HG03196 (cell line): ENCODE data around the gene CBFA2T3.
"Not testable (repeated sequence)": the region's sequence is repeated elsewhere in the genome, so short reads cannot be mapped to it uniquely, and the experiment has no call there.

Experiments used
- ATAC-seq: cut with Tn5 transposase; IDR thresholded peaks from one replicate; pipeline ENCODE4 v1.9.1; 2021; ENCODE audit not compliant: unreplicated experiment

The CBFA2T3 gene

GRCh38 chr16:88894681-88895300, 82.2 kb downstream of the CBFA2T3 start:
- ATAC-seq, result no peak

GRCh38 chr16:88894266-88894665, 82.7 kb downstream of the CBFA2T3 start:
- ATAC-seq, result not testable (repeated sequence)

- no peak for ATAC-seq
These were observed 83.7 kb downstream of the CBFA2T3 start for GRCh38 chr16:88893127-88893968.

GRCh38 chr16:88892065-88892464, 84.9 kb downstream of the CBFA2T3 start:
- no peak for ATAC-seq

GRCh38 chr16:88891083-88891482, 85.9 kb downstream of the CBFA2T3 start:
- ATAC-seq, result no peak

GRCh38 chr16:88889702-88890352, 87.2 kb downstream of the CBFA2T3 start:
- ATAC-seq, result not testable (repeated sequence)

GRCh38 chr16:88888461-88889387, 88.3 kb downstream of the CBFA2T3 start:
- no peak for ATAC-seq

- ATAC-seq, result no peak
These were observed 89.0 kb downstream of the CBFA2T3 start for GRCh38 chr16:88888057-88888456.

GRCh38 chr16:88886845-88887521, 90.0 kb downstream of the CBFA2T3 start:
- ATAC-seq, result no peak

GRCh38 chr16:88886420-88886844, 90.6 kb downstream of the CBFA2T3 start:
- no peak for ATAC-seq

- no peak for ATAC-seq
These were observed 91.2 kb downstream of the CBFA2T3 start for GRCh38 chr16:88885693-88886280.

GRCh38 chr16:88884569-88885271, 92.3 kb downstream of the CBFA2T3 start:
- ATAC-seq, result no peak

GRCh38 chr16:88883946-88884345, 93.1 kb downstream of the CBFA2T3 start:
- ATAC-seq, result no peak

GRCh38 chr16:88883117-88883895, 93.7 kb downstream of the CBFA2T3 start:
- ATAC-seq, result no peak

- ATAC-seq, result no peak
These were observed 94.5 kb downstream of the CBFA2T3 start for GRCh38 chr16:88882358-88883030.

- ATAC-seq, result no peak
These were observed 95.2 kb downstream of the CBFA2T3 start for GRCh38 chr16:88881675-88882357.

- ATAC-seq, result no peak
These were observed 95.9 kb downstream of the CBFA2T3 start for GRCh38 chr16:88881007-88881615.
